GM12872 (cell line): ENCODE measurements around the gene UQCR11.
A peak's percentile ranks its signal among the peaks of the same experiment; 100 is the strongest.

Source experiments
- TF ChIP-seq, protein P1 (sequence below): IDR thresholded peaks from 3 replicates; pipeline ENCODE4 v1.5.1; 2011; ENCODE audit warnings: low read depth, mild to moderate bottlenecking, low read length, moderate library complexity; ENCODE audit not compliant: insufficient read depth

The UQCR11 gene

DNA sequence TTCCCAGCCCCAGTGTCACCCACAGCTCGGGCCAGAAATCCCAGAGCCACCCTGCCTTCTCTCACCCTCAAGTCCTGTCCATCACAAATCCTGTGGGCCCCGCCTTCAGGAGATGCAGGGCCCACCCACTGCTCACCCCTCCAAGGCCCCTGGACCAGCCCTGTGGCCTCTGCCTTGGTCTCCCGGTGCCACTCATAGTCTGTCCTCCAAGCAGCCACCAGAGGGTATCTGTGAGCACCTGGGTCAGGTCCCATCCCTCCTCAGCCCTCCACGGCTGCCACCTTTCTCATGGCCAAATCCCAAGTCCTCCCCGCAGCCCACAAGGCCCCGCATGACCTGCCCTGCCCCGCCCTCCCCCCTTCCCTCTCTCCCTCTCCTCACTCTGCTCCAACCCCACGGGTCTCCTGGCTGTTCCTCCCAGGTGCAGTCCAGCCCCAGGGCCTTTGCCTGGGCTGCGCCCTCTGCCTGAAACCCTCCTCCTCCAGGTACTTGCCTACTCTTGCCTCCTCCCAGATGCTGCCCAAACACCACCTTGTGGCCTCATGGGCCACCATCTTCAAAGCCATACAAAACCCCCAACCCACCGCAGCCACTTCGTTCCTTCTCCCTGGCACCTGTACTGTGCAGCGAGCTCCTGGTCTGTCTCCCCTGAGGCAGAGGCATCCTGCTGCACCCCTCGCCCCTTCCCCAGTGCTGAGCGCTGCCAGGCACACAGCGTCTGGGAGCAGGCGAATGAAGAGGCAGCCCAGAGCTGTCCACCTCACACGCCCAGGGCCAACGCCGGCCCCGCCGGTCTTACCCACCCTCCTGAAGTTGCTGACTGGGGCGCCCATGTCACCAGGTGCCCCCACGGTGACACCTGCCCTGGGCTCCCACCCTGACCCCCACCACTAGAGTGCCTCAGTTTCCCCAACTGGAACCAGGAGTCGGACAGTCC, 13.2 kb upstream of the UQCR11 start:
- TF ChIP-seq, protein P1, sequence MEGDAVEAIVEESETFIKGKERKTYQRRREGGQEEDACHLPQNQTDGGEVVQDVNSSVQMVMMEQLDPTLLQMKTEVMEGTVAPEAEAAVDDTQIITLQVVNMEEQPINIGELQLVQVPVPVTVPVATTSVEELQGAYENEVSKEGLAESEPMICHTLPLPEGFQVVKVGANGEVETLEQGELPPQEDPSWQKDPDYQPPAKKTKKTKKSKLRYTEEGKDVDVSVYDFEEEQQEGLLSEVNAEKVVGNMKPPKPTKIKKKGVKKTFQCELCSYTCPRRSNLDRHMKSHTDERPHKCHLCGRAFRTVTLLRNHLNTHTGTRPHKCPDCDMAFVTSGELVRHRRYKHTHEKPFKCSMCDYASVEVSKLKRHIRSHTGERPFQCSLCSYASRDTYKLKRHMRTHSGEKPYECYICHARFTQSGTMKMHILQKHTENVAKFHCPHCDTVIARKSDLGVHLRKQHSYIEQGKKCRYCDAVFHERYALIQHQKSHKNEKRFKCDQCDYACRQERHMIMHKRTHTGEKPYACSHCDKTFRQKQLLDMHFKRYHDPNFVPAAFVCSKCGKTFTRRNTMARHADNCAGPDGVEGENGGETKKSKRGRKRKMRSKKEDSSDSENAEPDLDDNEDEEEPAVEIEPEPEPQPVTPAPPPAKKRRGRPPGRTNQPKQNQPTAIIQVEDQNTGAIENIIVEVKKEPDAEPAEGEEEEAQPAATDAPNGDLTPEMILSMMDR = peak; percentile 76

DNA sequence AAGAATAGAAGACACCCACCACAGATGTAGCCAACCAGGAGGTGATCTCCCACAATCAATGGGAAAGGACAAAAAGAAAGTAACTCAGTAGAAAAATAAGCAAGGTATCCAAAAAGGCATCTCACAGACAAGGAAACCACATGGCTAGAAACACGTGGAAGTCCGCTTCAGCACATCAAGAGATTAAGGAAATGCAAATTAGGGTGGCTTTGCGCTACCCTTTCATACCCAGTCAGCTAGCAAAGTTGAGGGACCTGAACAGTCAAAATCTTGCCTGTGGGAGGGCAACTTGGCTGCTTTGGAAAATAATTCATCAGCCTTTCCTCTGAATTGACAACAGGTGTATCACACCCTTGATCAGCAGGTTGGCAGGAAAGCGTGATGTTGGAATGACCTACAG, 11.6 kb upstream of the UQCR11 start:
- TF ChIP-seq, protein P1 = no peak

DNA sequence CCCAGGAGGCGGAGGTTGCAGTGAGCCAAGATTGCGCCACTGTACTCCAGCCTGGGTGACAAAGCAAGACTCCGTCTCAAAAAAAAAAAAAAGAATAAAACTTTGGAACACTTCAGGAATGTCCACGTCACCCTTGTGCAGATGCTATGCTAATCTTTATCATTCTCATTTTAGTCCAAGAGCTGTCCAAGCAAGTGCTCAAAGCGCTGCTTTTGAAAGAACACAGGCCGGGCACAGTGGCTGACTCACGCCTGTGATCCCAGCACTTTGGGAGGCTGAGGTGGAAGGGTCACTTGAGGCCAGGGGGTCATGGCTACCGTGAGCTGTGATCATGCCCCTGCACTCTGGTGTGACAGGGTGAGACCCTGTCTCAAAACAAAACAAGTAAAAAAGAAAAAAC, 11.1 kb upstream of the UQCR11 start:
- TF ChIP-seq, protein P1 = no peak

DNA sequence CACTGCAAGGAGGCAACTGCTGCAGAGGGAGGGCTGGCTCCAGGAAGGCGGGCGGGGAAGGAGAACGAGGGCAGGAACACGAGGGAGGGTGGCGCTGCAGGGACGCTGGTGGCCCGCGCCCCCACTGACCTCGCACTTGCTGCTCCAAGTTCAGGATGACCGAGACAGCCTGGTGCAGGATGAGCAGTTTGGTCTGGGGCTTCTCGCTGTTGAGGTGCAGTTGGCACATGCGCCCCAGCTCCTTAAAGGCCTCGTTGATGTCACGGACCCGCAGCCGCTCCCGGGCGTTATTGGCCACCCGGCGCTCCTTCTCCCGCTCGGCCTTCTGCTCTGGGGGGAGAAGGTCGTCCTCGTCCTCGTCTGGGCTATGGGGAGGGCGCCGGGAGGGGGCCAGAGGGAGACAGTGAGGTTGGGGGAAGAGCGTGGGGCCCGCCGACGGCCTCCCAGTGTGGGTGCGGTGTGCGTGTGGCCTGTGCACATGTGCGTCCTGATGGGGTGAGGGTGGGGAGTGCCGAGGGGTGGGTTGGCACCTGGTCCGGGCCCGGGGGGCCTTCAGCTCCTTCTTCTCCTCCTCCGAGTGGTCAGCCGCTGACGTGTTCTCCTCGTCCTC, 10.0 kb upstream of the UQCR11 start:
- TF ChIP-seq, protein P1 = no peak

DNA sequence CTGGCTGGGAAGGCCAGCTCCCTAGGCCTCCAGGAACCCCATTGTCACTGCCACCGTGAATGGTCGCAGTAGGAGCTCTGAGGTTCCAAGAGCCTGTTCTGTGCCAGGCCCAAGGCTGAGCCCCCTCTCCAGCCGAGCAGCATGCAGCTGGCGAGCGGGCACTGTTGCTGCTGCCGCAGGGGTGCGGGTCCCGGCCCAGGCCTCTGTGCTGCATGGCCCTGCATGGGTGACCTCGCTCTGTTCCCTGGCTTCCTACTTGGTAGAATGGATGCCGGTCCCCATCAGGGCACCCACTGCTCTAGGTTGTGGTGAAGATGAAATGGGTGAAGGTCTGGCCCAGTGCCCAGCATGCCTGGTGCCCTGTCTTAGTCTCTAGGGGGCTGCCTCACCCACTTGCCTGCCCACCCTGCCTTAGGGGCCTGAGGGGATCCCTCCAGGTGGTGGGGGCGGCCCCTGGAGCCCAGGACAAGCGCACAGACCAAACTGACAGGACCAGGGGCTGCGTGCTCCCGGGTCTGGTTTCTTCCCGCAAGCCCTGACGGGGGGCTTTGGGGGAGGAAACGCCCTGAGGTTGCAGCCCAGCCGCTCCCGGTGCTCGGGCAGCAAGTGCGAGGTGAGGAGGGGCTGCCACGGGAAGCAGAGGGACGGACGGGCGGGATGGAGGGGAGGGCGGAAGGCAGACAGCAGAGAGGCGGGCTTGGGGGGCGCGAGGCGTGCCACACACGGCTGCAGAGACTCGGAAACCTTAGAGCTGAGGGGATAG, 8.7 kb upstream of the UQCR11 start:
- TF ChIP-seq, protein P1 = no peak

DNA sequence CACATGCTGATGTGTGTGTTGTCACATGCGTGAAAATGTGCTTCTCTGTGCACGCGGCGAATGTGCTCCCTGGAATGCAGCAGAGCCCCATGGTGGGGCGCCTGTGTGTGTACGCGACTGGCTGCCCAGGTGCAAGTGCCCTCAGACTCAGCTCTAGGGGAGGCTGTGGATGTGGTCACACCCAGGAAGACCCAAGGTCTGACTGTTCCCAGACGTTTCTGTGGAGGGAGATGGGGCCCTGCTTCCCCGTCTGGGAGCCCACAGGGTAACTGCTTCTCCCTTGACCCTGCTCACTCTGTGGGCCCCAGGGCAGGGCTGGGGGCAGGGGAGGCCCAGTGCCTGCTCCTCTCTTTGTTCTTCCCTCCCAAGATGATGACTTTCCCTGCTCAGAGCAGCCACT, 7.9 kb upstream of the UQCR11 start:
- TF ChIP-seq, protein P1 = no peak
